Lower lobe of right lung (tissue), 2 donors: ENCODE results near the gene NKAIN2. TPM values are rescaled to one million over a fixed set of nuclear protein-coding genes. Genes with fewer than 3 reads are reported as not detected.
"Not testable (repeated sequence)": the region's sequence is repeated elsewhere in the genome, so short reads cannot be mapped to it uniquely, and the experiment has no call there.

Experiments
- ATAC-seq, 2 donors: fragments of 200-7000 bp; cut with Tn5 transposase; one replicate each; pipeline ENCODE4 v1.9.1; 2020 to 2022; ENCODE audit warnings: mild to moderate bottlenecking in 2 of 2, moderate library complexity in 2 of 2
- DNase-seq: peaks from one replicate; pipeline ENCODE4 v3.0.0-alpha.2; 2020
- H3K27ac ChIP-seq: fragments of 200-600 bp; one replicate; pipeline ENCODE4 v1.8.0; 2022
- H3K27me3 ChIP-seq: fragments of 200-600 bp; one replicate; pipeline ENCODE4 v1.8.0; 2022; ENCODE audit warnings: low read depth
- H3K36me3 ChIP-seq: fragments of 200-600 bp; one replicate; pipeline ENCODE4 v1.8.0; 2022; ENCODE audit warnings: mild to moderate bottlenecking
- H3K4me1 ChIP-seq: fragments of 200-600 bp; one replicate; pipeline ENCODE4 v1.8.0; 2022
- H3K4me3 ChIP-seq: fragments of 200-600 bp; one replicate; pipeline ENCODE4 v1.8.0; 2022; ENCODE audit warnings: mild to moderate bottlenecking
- H3K9me3 ChIP-seq: fragments of 200-600 bp; one replicate; pipeline ENCODE4 v1.8.0; 2022
- CTCF ChIP-seq: fragments of 200-600 bp; IDR thresholded peaks from one replicate; pipeline ENCODE4 v1.8.0; 2022; ENCODE audit warnings: antibody characterized with exemption, mild to moderate bottlenecking
- intact Hi-C: fragments of 100-400 bp; cut with DNase I; formaldehyde crosslinking; loops from one replicate; pipeline ENCODE4 v1.11.0; 2022
- total RNA-seq: library from RNA; stranded (reverse); fragmentation: NEBNext Ultra II Directional; extraction: Animal tissue kit (Norgen Biotek cat#: 25700); gene quantifications from one replicate; pipeline ENCODE4 v1.2.1, GENCODE V29; 2021
- donor health status: DM: no; HTN: yes; CAD: no; lungs with severe emphysema.

Gene NKAIN2
- total RNA-seq, 1 donor from 2014 or later, result 0.12 TPM

GRCh38 chr6:124008000-124008987 is 204.6 kb downstream of the NKAIN2 start:
- Histone ChIP-seq H3K9me3 (no peaks in the 10 kb centered on the region), H3K27ac (no peak overlapping the region), H3K27me3 (no peaks in the 10 kb centered on the region), H3K4me3 (no peak overlapping the region), H3K4me1 (no peaks in the 10 kb centered on the region), H3K36me3 (no peaks in the 10 kb centered on the region)
- no peak for DNase-seq
- TF ChIP-seq CTCF, result no peak
- no peak for ATAC-seq
- intact Hi-C loops, result no loop called here

GRCh38 chr6:124008988-124009765 is 205.5 kb downstream of the NKAIN2 start:
- Histone ChIP-seq H3K27me3 (no peaks in the 10 kb centered on the region), H3K4me1 (no peaks in the 10 kb centered on the region), H3K27ac (no peak overlapping the region), H3K9me3 (no peaks in the 10 kb centered on the region), H3K36me3 (no peaks in the 10 kb centered on the region), H3K4me3 (no peak overlapping the region)
- DNase-seq (no peak), ATAC-seq (no peak)
- TF ChIP-seq CTCF, result no peak
- intact Hi-C loops, result no loop called here

- Histone ChIP-seq H3K4me3 (no peak overlapping the region), H3K4me1 (no peaks in the 10 kb centered on the region), H3K9me3 (no peaks in the 10 kb centered on the region), H3K27ac (no peak overlapping the region), H3K36me3 (no peaks in the 10 kb centered on the region), H3K27me3 (no peaks in the 10 kb centered on the region)
- no peak for DNase-seq
- no peak for TF ChIP-seq CTCF
- no peak for ATAC-seq
- intact Hi-C loops, result no loop called here
Observed at GRCh38 chr6:124010574-124010973, 206.9 kb downstream of the NKAIN2 start.

GRCh38 chr6:124011180-124011579 is 207.5 kb downstream of the NKAIN2 start:
- H3K27ac ChIP-seq, result no peak overlapping the region
- no peak for DNase-seq
- ATAC-seq, result no peak
- no peaks in the 10 kb centered on the region for H3K4me1 ChIP-seq
- TF ChIP-seq CTCF, result no peak
- no peaks in the 10 kb centered on the region for H3K36me3 ChIP-seq
- no peak overlapping the region for H3K4me3 ChIP-seq
- H3K27me3 ChIP-seq, result no peaks in the 10 kb centered on the region
- intact Hi-C loops, result no loop called here
- no peaks in the 10 kb centered on the region for H3K9me3 ChIP-seq

GRCh38 chr6:124022051-124022450 is 218.4 kb downstream of the NKAIN2 start:
- H3K4me1 ChIP-seq, H3K27me3 ChIP-seq, H3K36me3 ChIP-seq, H3K9me3 ChIP-seq, H3K4me3 ChIP-seq, ATAC-seq, intact Hi-C loops, H3K27ac ChIP-seq, DNase-seq: not testable (repeated sequence)

GRCh38 chr6:124022641-124023040 is 219.0 kb downstream of the NKAIN2 start:
- intact Hi-C loops, result no loop called here
- Histone ChIP-seq H3K4me3 (no peak overlapping the region), H3K4me1 (no peaks in the 10 kb centered on the region), H3K36me3 (no peaks in the 10 kb centered on the region), H3K27me3 (no peaks in the 10 kb centered on the region), H3K9me3 (no peaks in the 10 kb centered on the region), H3K27ac (no peak overlapping the region)
- ATAC-seq, result no peak
- no peak for DNase-seq
- no peak for TF ChIP-seq CTCF
